ES-I3 (cell line): ENCODE results near the gene KIF2C.
"Not testable (repeated sequence)": the region's sequence is repeated elsewhere in the genome, so short reads cannot be mapped to it uniquely, and the experiment has no call there.

Experiments
- H3K36me3 ChIP-seq: 2 replicates; pipeline ENCODE4 v1.6.1; 2013; ENCODE audit warnings: mild to moderate bottlenecking, low read length, control low read depth, moderate library complexity; ENCODE audit not compliant: insufficient read depth
- H3K4me1 ChIP-seq: 2 replicates; pipeline ENCODE4 v1.6.1; 2013; ENCODE audit warnings: mild to moderate bottlenecking, control low read depth, low read length; ENCODE audit not compliant: insufficient read depth
- H3K9ac ChIP-seq: 2 replicates; pipeline ENCODE4 v1.6.1; 2013; ENCODE audit warnings: low read depth, mild to moderate bottlenecking, low read length, moderate library complexity
- H3K9me3 ChIP-seq: 2 replicates; pipeline ENCODE4 v1.6.1; 2013; ENCODE audit warnings: mild to moderate bottlenecking, low read length, moderate library complexity; ENCODE audit not compliant: control insufficient read depth, insufficient read depth

KIF2C gene

GRCh38 chr1:44739307-44740178 is at the start of gene KIF2C:
TSS of gene KIF2C (plus strand) at chr1:44739837. CDS start at chr1:44739933, 96 bp downstream.
- Histone ChIP-seq H3K9ac (peak within 1 kb of the TSS; percentile 85), H3K4me1 (no peaks in the 10 kb centered on the region; the same call in 1 of the 2 replicates), H3K9me3 (no peaks in the 10 kb centered on the region), H3K36me3 (peaks cover 7% of the 10 kb centered on the region; the same call in 1 of the 2 replicates)

- no peak overlapping the region for H3K9ac ChIP-seq
- peaks cover 15% of the 10 kb centered on the region for H3K4me1 ChIP-seq
- H3K9me3 ChIP-seq: no peaks in the 10 kb centered on the region
- H3K36me3 ChIP-seq: no peaks in the 10 kb centered on the region
Observed at GRCh38 chr1:44693159-44693558, 46.5 kb upstream of the KIF2C start.

- no peaks in the 10 kb centered on the region for H3K9me3 ChIP-seq
- H3K9ac ChIP-seq: no peak overlapping the region
- peaks cover 9% of the 10 kb centered on the region; the same call in 1 of the 2 replicates for H3K4me1 ChIP-seq
- no peaks in the 10 kb centered on the region for H3K36me3 ChIP-seq
Observed at GRCh38 chr1:44693900-44694299, 45.7 kb upstream of the KIF2C start.

- Histone ChIP-seq H3K36me3 (no peaks in the 10 kb centered on the region), H3K4me1 (no peaks in the 10 kb centered on the region), H3K9ac (no peak overlapping the region), H3K9me3 (no peaks in the 10 kb centered on the region)
Observed at GRCh38 chr1:44694863-44695478, 44.7 kb upstream of the KIF2C start.

GRCh38 chr1:44695671-44696070 is 44.0 kb upstream of the KIF2C start:
- H3K36me3 ChIP-seq: no peaks in the 10 kb centered on the region
- H3K4me1 ChIP-seq: no peaks in the 10 kb centered on the region
- no peaks in the 10 kb centered on the region for H3K9me3 ChIP-seq
- no peak overlapping the region for H3K9ac ChIP-seq

- H3K36me3 ChIP-seq: no peaks in the 10 kb centered on the region
- H3K4me1 ChIP-seq: no peaks in the 10 kb centered on the region
- no peaks in the 10 kb centered on the region for H3K9me3 ChIP-seq
- H3K9ac ChIP-seq: no peak overlapping the region
Observed at GRCh38 chr1:44696101-44696500, 43.5 kb upstream of the KIF2C start.

- no peaks in the 10 kb centered on the region for H3K9me3 ChIP-seq
- H3K9ac ChIP-seq: no peak overlapping the region
- no peaks in the 10 kb centered on the region for H3K36me3 ChIP-seq
- no peaks in the 10 kb centered on the region for H3K4me1 ChIP-seq
Observed at GRCh38 chr1:44696789-44697345, 42.8 kb upstream of the KIF2C start.

- Histone ChIP-seq H3K9me3 (no peaks in the 10 kb centered on the region), H3K4me1 (no peaks in the 10 kb centered on the region; the same call in 1 of the 2 replicates), H3K9ac (no peak overlapping the region), H3K36me3 (no peaks in the 10 kb centered on the region)
Observed at GRCh38 chr1:44698138-44698537, 41.5 kb upstream of the KIF2C start.

GRCh38 chr1:44699375-44699774 is 40.3 kb upstream of the KIF2C start:
- not testable (repeated sequence) for H3K4me1 ChIP-seq, H3K9ac ChIP-seq, H3K36me3 ChIP-seq, H3K9me3 ChIP-seq

- Histone ChIP-seq H3K9me3 (no peaks in the 10 kb centered on the region), H3K9ac (no peak overlapping the region), H3K4me1 (no peaks in the 10 kb centered on the region; the same call in 1 of the 2 replicates), H3K36me3 (no peaks in the 10 kb centered on the region)
Observed at GRCh38 chr1:44700573-44700972, 39.1 kb upstream of the KIF2C start.

GRCh38 chr1:44701141-44701573 is 38.5 kb upstream of the KIF2C start:
- H3K9ac ChIP-seq: no peak overlapping the region

GRCh38 chr1:44705470-44705869 is 34.2 kb upstream of the KIF2C start:
- H3K4me1 ChIP-seq: no peaks in the 10 kb centered on the region; the same call in 1 of the 2 replicates
- H3K9me3 ChIP-seq: no peaks in the 10 kb centered on the region
- H3K36me3 ChIP-seq: no peaks in the 10 kb centered on the region
- H3K9ac ChIP-seq: no peak overlapping the region

More at GRCh38 chr1:44701141-44701573, 38.5 kb upstream of the KIF2C start:
- H3K9me3 ChIP-seq: no peaks in the 10 kb centered on the region
- H3K4me1 ChIP-seq: no peaks in the 10 kb centered on the region; the same call in 1 of the 2 replicates
- no peaks in the 10 kb centered on the region for H3K36me3 ChIP-seq

- Histone ChIP-seq H3K36me3 (no peaks in the 10 kb centered on the region), H3K9ac (no peak overlapping the region), H3K9me3 (no peaks in the 10 kb centered on the region), H3K4me1 (no peaks in the 10 kb centered on the region; the same call in 1 of the 2 replicates)
Observed at GRCh38 chr1:44705938-44706337, 33.7 kb upstream of the KIF2C start.

GRCh38 chr1:44707112-44707881 is 32.3 kb upstream of the KIF2C start:
- Histone ChIP-seq H3K9ac (no peak overlapping the region), H3K9me3 (no peaks in the 10 kb centered on the region), H3K36me3 (no peaks in the 10 kb centered on the region), H3K4me1 (no peaks in the 10 kb centered on the region; the same call in 1 of the 2 replicates)
